HCT116 (cell line): ENCODE data around the gene CAPSL. TPM values are rescaled to one million over a fixed set of nuclear protein-coding genes. Genes with fewer than 3 reads are reported as not detected.

Experiments
- ATAC-seq: fragments of 200-7000 bp; cut with Tn5 transposase; 2 replicates; pipeline ENCODE4 v1.9.1; 2020; ENCODE audit warnings: mild to moderate bottlenecking, moderate library complexity
- BruUV-seq: library from RNA; stranded (reverse); fragments of 400-500 nt; replicated peaks from 2 replicates; lab custom pipeline; 2021; lab: Mats Ljungman, UMichigan
- CTCF ChIA-PET: fragments of 300-600 bp; sonication (Branson Sonifier 250); formaldehyde crosslinking; loops from one replicate; lab custom pipeline; 2021; ENCODE audit warnings: antibody characterized with exemption; lab: Charles Lee
- POLR2A ChIA-PET: fragments of 300-600, 350-600 bp; sonication (Branson Sonifier 250); formaldehyde crosslinking; loops from one replicate; lab custom pipeline; 2021; ENCODE audit warnings: antibody characterized with exemption; lab: Charles Lee
- RAD21 ChIA-PET, 2 experiments: fragments of 300-600 bp; sonication (Branson Sonifier 250); formaldehyde crosslinking; loops; one replicate each; lab custom pipeline; 2023; ENCODE audit warnings: low total read pairs in 2 of 2; ENCODE audit not compliant: uncharacterized antibody in 2 of 2, unreplicated experiment in 2 of 2, low non-redundant PET in 1 of 2; lab: Charles Lee
- DNase-seq: peaks from one replicate; pipeline ENCODE4 v3.0.0-alpha.2; 2010; ENCODE audit warnings: low read depth, low spot score
- H2AFZ ChIP-seq: fragments of 200-600 bp; shearing (Covaris generic), sonication (generic); 2 replicates; pipeline ENCODE4 v1.6.1; 2017; ENCODE audit warnings: low read depth, mixed run types, mixed read lengths, antibody characterized with exemption, low read length; ENCODE audit not compliant: poor library complexity, severe bottlenecking
- H3K27ac ChIP-seq: 2 replicates; pipeline ENCODE4 v1.5.1; 2012; ENCODE audit warnings: low read depth, low read length
- H3K27me3 ChIP-seq: fragments of 200-600 bp; sonication (generic); 2 replicates; pipeline ENCODE4 v1.6.1; 2016; ENCODE audit warnings: mixed run types, low read length, mixed read lengths; ENCODE audit not compliant: insufficient read depth
- H3K36me3 ChIP-seq, 2 experiments: fragments of 200-500 bp in 1 of 2; fragments of 200-600 bp in 1 of 2; sonication (Bioruptor generic) in 1 of 2; sonication (generic) in 1 of 2; 2 replicates each; pipeline versions ENCODE4 v1.5.1 to v1.6.1; 2014 to 2016; ENCODE audit warnings: low read length in 2 of 2, inconsistent platforms in 1 of 2, mixed read lengths in 1 of 2, mixed run types in 1 of 2; ENCODE audit not compliant: insufficient read depth in 2 of 2, control insufficient read depth in 1 of 2
- H3K4me1 ChIP-seq, 2 experiments: fragments of 200-600 bp in 1 of 2; sonication (generic) in 1 of 2; 2 replicates each; pipeline versions ENCODE4 v1.5.1 to v1.6.1; 2012 to 2017; ENCODE audit warnings: low read length in 2 of 2, inconsistent platforms in 1 of 2, mild to moderate bottlenecking in 1 of 2, mixed read lengths in 1 of 2, mixed run types in 1 of 2, moderate library complexity in 1 of 2; ENCODE audit not compliant: insufficient read depth in 2 of 2, control insufficient read depth in 1 of 2
- H3K4me2 ChIP-seq: fragments of 200-600 bp; sonication (generic); 2 replicates; pipeline ENCODE4 v1.6.1; 2017; ENCODE audit warnings: mixed run types, low read length, mixed read lengths
- H3K4me3 ChIP-seq, 2 experiments: fragments of 200-600 bp in 1 of 2; sonication (generic) in 1 of 2; replicated peaks in 1 of 2; 2 replicates each; pipeline ENCODE4 v1.5.1; 2011 to 2016; ENCODE audit warnings: low read length in 2 of 2, control low read depth in 1 of 2, low read depth in 1 of 2, mild to moderate bottlenecking in 1 of 2, mixed read lengths in 1 of 2, mixed run types in 1 of 2
- H3K79me2 ChIP-seq: fragments of 200-600 bp; sonication (generic); 2 replicates; pipeline ENCODE4 v1.6.1; 2017; ENCODE audit warnings: mild to moderate bottlenecking, mixed run types, low read length, moderate library complexity, mixed read lengths; ENCODE audit not compliant: insufficient read depth
- H3K9ac ChIP-seq: fragments of 200-600 bp; sonication (generic); 2 replicates; pipeline ENCODE4 v1.6.1; 2016; ENCODE audit warnings: low read length, mixed read lengths
- H3K9me2 ChIP-seq: fragments of 200-600 bp; sonication (generic), shearing (Covaris generic); 2 replicates; pipeline ENCODE4 v1.6.1; 2017; ENCODE audit warnings: mixed run types, mild to moderate bottlenecking, moderate library complexity; ENCODE audit not compliant: insufficient read depth
- H3K9me3 ChIP-seq, 2 experiments: fragments of 200-500 bp in 1 of 2; fragments of 200-600 bp in 1 of 2; sonication (Bioruptor generic) in 1 of 2; sonication (generic) in 1 of 2; 2 replicates each; pipeline ENCODE4 v1.6.1; 2014 to 2017; ENCODE audit warnings: low read length in 2 of 2, mixed read lengths in 2 of 2, inconsistent platforms in 1 of 2, low read depth in 1 of 2, mild to moderate bottlenecking in 1 of 2, mixed run types in 1 of 2, moderate library complexity in 1 of 2; ENCODE audit not compliant: control insufficient read depth in 1 of 2, insufficient read depth in 1 of 2
- H4K20me1 ChIP-seq: fragments of 200-600 bp; sonication (generic), shearing (Covaris generic); 2 replicates; pipeline ENCODE4 v1.6.1; 2017; ENCODE audit warnings: mixed run types, mild to moderate bottlenecking, moderate library complexity; ENCODE audit not compliant: insufficient read depth
- CBX3 ChIP-seq: IDR thresholded peaks from 2 replicates; pipeline ENCODE4 v1.6.1; 2012; ENCODE audit warnings: low read depth
- CEBPB ChIP-seq: IDR thresholded peaks from 2 replicates; pipeline ENCODE4 v1.6.1; 2012; ENCODE audit warnings: low read depth
- EGR1 ChIP-seq: IDR thresholded peaks from 2 replicates; pipeline ENCODE4 v1.6.1; 2012; ENCODE audit warnings: low read depth
- ELF1 ChIP-seq: IDR thresholded peaks from 2 replicates; pipeline ENCODE4 v1.6.1; 2012; ENCODE audit warnings: low read depth, borderline replicate concordance
- FOSL1 ChIP-seq: IDR thresholded peaks from 2 replicates; pipeline ENCODE4 v1.6.1; 2012; ENCODE audit warnings: low read depth
- JUND ChIP-seq: IDR thresholded peaks from 2 replicates; pipeline ENCODE4 v1.6.1; 2012
- RAD21 ChIP-seq: IDR thresholded peaks from 2 replicates; pipeline ENCODE4 v1.6.1; 2012; ENCODE audit warnings: low read depth, mild to moderate bottlenecking
- SP1 ChIP-seq: IDR thresholded peaks from 2 replicates; pipeline ENCODE4 v1.6.1; 2012; ENCODE audit warnings: low read depth
- SRF ChIP-seq: IDR thresholded peaks from 2 replicates; pipeline ENCODE4 v1.6.1; 2012; ENCODE audit warnings: low read depth
- TCF7L2 ChIP-seq: IDR thresholded peaks from 2 replicates; pipeline ENCODE4 v1.7.0; 2011; ENCODE audit warnings: borderline replicate concordance, inconsistent platforms; ENCODE audit not compliant: insufficient read depth, insufficient read length; ENCODE audit errors: extremely low read depth
- YY1 ChIP-seq: IDR thresholded peaks from 2 replicates; pipeline ENCODE4 v1.6.1; 2011; ENCODE audit warnings: low read length, low read depth, moderate library complexity, mild to moderate bottlenecking; ENCODE audit not compliant: insufficient replicate concordance; ENCODE audit errors: extremely low read depth
- ZFX ChIP-seq: fragments of 450-650 bp; IDR thresholded peaks from 2 replicates; pipeline ENCODE4 v1.6.1; 2017
- ZNF274 ChIP-seq: fragments of 200-500 bp; sonication (Bioruptor generic); IDR thresholded peaks from 2 replicates; pipeline ENCODE4 v1.6.1; 2014; ENCODE audit warnings: mild to moderate bottlenecking, low read depth, low read length, inconsistent platforms
- intact Hi-C: fragments of 100-400 bp; cut with micrococcal nuclease; formaldehyde crosslinking; loops from 2 replicates; pipeline ENCODE4 v1.10.0; 2022
- total RNA-seq: library from RNA; stranded (reverse); gene quantifications from one replicate; pipeline ENCODE4 v1.2.1, GENCODE V29; 2021; ENCODE audit not compliant: unreplicated experiment
- TF ChIP-seq, protein P1 (sequence below): IDR thresholded peaks from 2 replicates; pipeline ENCODE4 v1.6.1; 2011; ENCODE audit warnings: mild to moderate bottlenecking, low read length, moderate library complexity; ENCODE audit not compliant: insufficient replicate concordance; ENCODE audit errors: extremely low read depth
- TF ChIP-seq, protein P2 (sequence below), 3 experiments: fragments of 200-600 bp in 1 of 3; sonication (generic) in 1 of 3; IDR thresholded peaks in 2 of 3; conservative IDR thresholded peaks in 1 of 3; 2 replicates each; pipeline ENCODE4 v1.5.1; 2012 to 2017; ENCODE audit warnings: low read depth in 2 of 3, low read length in 2 of 3, antibody characterized with exemption in 1 of 3, borderline replicate concordance in 1 of 3, control low read depth in 1 of 3, mild to moderate bottlenecking in 1 of 3, mixed read lengths in 1 of 3, mixed run types in 1 of 3, moderate library complexity in 1 of 3; ENCODE audit not compliant: insufficient read depth in 1 of 3
- TF ChIP-seq, protein P3 (sequence below): IDR thresholded peaks from 2 replicates; pipeline ENCODE4 v1.6.1; 2012

The CAPSL gene
- total RNA-seq, 1 experiment from 2014 or later: not detected

DNA sequence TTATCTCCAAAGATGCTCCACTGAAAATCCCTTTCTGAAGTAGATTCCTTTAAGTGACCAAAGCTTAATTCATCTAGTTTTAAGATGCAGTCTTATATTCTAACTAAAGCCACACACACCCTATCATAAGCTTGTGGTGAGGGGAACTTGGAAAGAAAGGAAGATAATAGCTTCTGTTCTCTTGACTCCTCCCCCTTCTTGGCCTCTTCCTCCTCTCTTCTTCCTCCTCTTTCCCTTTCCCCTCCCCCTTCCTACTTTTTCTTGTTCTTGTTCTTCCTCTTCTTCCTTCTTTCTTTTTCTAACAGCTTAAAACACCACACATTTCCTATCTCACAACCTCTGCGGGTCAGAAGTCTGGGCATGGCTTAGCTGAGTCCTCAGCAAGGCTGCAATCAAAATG lies 58.3 kb downstream of the CAPSL start:
- CTCF ChIA-PET: no interaction called here

DNA sequence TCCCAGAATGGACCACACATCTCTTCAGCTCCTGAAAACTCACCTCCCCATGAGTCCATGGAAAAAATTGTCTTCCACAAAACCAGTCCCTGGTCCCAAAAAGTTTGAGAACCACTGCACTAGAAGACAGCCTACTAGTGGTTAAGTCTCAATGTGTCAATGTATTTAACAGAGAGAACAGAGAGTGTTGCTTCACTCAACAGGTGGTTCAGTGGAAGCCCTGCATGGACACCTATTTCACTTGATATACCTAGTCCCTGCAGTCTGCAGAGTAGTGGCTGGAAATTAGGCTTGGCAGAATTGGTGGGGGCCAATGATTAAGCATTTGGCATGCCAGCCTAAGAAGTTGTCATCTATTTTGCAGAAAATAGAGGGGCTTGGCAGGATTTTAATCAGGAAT lies 58.8 kb downstream of the CAPSL start:
- POLR2A ChIA-PET: no interaction called here
- H3K9ac ChIP-seq: no peak overlapping the region
- no peak overlapping the region for H3K4me3 ChIP-seq
- no peak for TF ChIP-seq ZFX
- no peak for TF ChIP-seq EGR1
- TF ChIP-seq YY1: no peak
- TF ChIP-seq, protein P1, sequence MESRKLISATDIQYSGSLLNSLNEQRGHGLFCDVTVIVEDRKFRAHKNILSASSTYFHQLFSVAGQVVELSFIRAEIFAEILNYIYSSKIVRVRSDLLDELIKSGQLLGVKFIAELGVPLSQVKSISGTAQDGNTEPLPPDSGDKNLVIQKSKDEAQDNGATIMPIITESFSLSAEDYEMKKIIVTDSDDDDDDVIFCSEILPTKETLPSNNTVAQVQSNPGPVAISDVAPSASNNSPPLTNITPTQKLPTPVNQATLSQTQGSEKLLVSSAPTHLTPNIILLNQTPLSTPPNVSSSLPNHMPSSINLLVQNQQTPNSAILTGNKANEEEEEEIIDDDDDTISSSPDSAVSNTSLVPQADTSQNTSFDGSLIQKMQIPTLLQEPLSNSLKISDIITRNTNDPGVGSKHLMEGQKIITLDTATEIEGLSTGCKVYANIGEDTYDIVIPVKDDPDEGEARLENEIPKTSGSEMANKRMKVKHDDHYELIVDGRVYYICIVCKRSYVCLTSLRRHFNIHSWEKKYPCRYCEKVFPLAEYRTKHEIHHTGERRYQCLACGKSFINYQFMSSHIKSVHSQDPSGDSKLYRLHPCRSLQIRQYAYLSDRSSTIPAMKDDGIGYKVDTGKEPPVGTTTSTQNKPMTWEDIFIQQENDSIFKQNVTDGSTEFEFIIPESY: no peak
- TF ChIP-seq RAD21: no peak
- TF ChIP-seq, protein P2, sequence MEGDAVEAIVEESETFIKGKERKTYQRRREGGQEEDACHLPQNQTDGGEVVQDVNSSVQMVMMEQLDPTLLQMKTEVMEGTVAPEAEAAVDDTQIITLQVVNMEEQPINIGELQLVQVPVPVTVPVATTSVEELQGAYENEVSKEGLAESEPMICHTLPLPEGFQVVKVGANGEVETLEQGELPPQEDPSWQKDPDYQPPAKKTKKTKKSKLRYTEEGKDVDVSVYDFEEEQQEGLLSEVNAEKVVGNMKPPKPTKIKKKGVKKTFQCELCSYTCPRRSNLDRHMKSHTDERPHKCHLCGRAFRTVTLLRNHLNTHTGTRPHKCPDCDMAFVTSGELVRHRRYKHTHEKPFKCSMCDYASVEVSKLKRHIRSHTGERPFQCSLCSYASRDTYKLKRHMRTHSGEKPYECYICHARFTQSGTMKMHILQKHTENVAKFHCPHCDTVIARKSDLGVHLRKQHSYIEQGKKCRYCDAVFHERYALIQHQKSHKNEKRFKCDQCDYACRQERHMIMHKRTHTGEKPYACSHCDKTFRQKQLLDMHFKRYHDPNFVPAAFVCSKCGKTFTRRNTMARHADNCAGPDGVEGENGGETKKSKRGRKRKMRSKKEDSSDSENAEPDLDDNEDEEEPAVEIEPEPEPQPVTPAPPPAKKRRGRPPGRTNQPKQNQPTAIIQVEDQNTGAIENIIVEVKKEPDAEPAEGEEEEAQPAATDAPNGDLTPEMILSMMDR (IDR thresholded peaks at IDR 0.05 in 2 of 3, conservative IDR thresholded peaks at IDR 0.05 in 1 of 3; ENCODE audit: borderline replicate concordance in 1 of 3, insufficient read depth in 1 of 3, low read depth in 2 of 3, low read length in 2 of 3): no peak
- intact Hi-C loops: no loop called here
- RAD21 ChIA-PET: no interaction called here
- H4K20me1 ChIP-seq: no peaks in the 10 kb centered on the region
- no peak overlapping the region for H3K27ac ChIP-seq
- BruUV-seq: no TSS peak
- no peaks in the 10 kb centered on the region for H3K36me3 ChIP-seq
- H3K4me1 ChIP-seq: peaks cover 0 to 10% of the 10 kb centered on the region in 2 experiments; a peak in 2 of 4 replicates
- H2AFZ ChIP-seq: no peak overlapping the region
- H3K27me3 ChIP-seq: no peaks in the 10 kb centered on the region
- no peak for ATAC-seq
- H3K9me2 ChIP-seq: no peaks in the 10 kb centered on the region
- CTCF ChIA-PET: no interaction called here
- H3K79me2 ChIP-seq: no peaks in the 10 kb centered on the region
- no peaks in the 10 kb centered on the region for H3K9me3 ChIP-seq
- no peak for DNase-seq
- H3K4me2 ChIP-seq: no peak overlapping the region

More for the DNA sequence above, 58.3 kb downstream of the CAPSL start:
- RAD21 ChIA-PET: no interaction called here
- BruUV-seq: no TSS peak
- Histone ChIP-seq H3K27ac (no peak overlapping the region), H3K4me3 (no peak overlapping the region), H3K27me3 (no peaks in the 10 kb centered on the region), H3K4me2 (no peak overlapping the region), H3K4me1 (peaks cover 0 to 10% of the 10 kb centered on the region in 2 experiments; a peak in 2 of 4 replicates), H3K79me2 (no peaks in the 10 kb centered on the region), H3K9ac (no peak overlapping the region), H3K9me3 (no peaks in the 10 kb centered on the region), H3K9me2 (no peaks in the 10 kb centered on the region), H4K20me1 (no peaks in the 10 kb centered on the region), H2AFZ (no peak overlapping the region), H3K36me3 (no peaks in the 10 kb centered on the region)
- POLR2A ChIA-PET: no interaction called here
- no peak for ATAC-seq
- intact Hi-C loops: no loop called here
- no peak for DNase-seq
- TF ChIP-seq JUND (no peak), RAD21 (no peak), FOSL1 (no peak), SRF (no peak), SP1 (no peak), ZNF274 (no peak), CBX3 (no peak), CEBPB (no peak), ELF1 (no peak), TCF7L2 (no peak)
- TF ChIP-seq, protein P3, sequence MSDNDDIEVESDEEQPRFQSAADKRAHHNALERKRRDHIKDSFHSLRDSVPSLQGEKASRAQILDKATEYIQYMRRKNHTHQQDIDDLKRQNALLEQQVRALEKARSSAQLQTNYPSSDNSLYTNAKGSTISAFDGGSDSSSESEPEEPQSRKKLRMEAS: no peak
